Stimulated activated CD4-positive, alpha-beta T cell treated with anti-CD3 and anti-CD28 coated beads, Interleukin-12 subunit alpha, Interleukin-12 subunit beta, amount 100 ng/mL, for 4 hours (primary cell): ENCODE data around the gene CD37.
"Not testable (repeated sequence)": the region's sequence is repeated elsewhere in the genome, so short reads cannot be mapped to it uniquely, and the experiment has no call there.

Experiments
- DNase-seq: peaks from one replicate; pipeline ENCODE4 v3.0.0-alpha.2; 2020

CD37 gene

GRCh38 chr19:49331187-49331586 lies 4.0 kb upstream of the CD37 start:
- not testable (repeated sequence) for DNase-seq

- DNase-seq: peak; percentile 42
Measured at GRCh38 chr19:49331616-49332055, 3.6 kb upstream of the CD37 start.

GRCh38 chr19:49332691-49333417 lies 2.4 kb upstream of the CD37 start:
- DNase-seq: not testable (repeated sequence)

GRCh38 chr19:49333418-49333805 lies 1.8 kb upstream of the CD37 start:
- no peak for DNase-seq

- peak; percentile 59 for DNase-seq
Measured at GRCh38 chr19:49333811-49334288, 1.4 kb upstream of the CD37 start.

GRCh38 chr19:49335784-49336481 lies 727 bp downstream of the CD37 start:
- no peak for DNase-seq

- no peak for DNase-seq
Measured at GRCh38 chr19:49336482-49337266, 1.5 kb downstream of the CD37 start.

GRCh38 chr19:49337267-49338022 lies 2.2 kb downstream of the CD37 start:
- no peak for DNase-seq

GRCh38 chr19:49338023-49338677 lies 2.9 kb downstream of the CD37 start:
- DNase-seq: no peak

GRCh38 chr19:49338691-49339300 lies 3.6 kb downstream of the CD37 start:
- no peak for DNase-seq

GRCh38 chr19:49339301-49340068 lies 4.3 kb downstream of the CD37 start:
- DNase-seq: no peak

GRCh38 chr19:49340069-49340864 lies 5.1 kb downstream of the CD37 start:
- no peak for DNase-seq

- no peak for DNase-seq
Measured at GRCh38 chr19:49340865-49341718, 5.9 kb downstream of the CD37 start.

- no peak for DNase-seq
Measured at GRCh38 chr19:49342291-49342721, 7.1 kb downstream of the CD37 start.

GRCh38 chr19:49343123-49343522 lies 7.9 kb downstream of the CD37 start:
- no peak for DNase-seq

- DNase-seq: no peak
Measured at GRCh38 chr19:49344505-49345423, 9.6 kb downstream of the CD37 start.

GRCh38 chr19:49347191-49347590 lies 12.0 kb downstream of the CD37 start:
- DNase-seq: no peak

- no peak for DNase-seq
Measured at GRCh38 chr19:49347835-49348234, 12.6 kb downstream of the CD37 start.
